Measurements from ENCODE around the gene ZNF468.
"Not testable (repeated sequence)": the region's sequence is repeated elsewhere in the genome, so short reads cannot be mapped to it uniquely, and the experiment has no call there.

Gene ZNF468

GRCh38 chr19:52871466-52871865 is 14.0 kb upstream of the ZNF468 start:
- H3K4me1 Mint-ChIP-seq, result no peaks in the 10 kb centered on the region
- peaks cover 3% of the 10 kb centered on the region for H3K9me3 Mint-ChIP-seq
- H3K4me3 Mint-ChIP-seq, result no peak overlapping the region
- no peak overlapping the region for H3K27ac Mint-ChIP-seq
- TF ChIP-seq CTCF (IDR thresholded peaks at IDR 0.05), result no peak
- H3K27me3 Mint-ChIP-seq (ENCODE audit: low read depth, poor library complexity), result peaks cover 6% of the 10 kb centered on the region
- H3K36me3 Mint-ChIP-seq (ENCODE audit: low read depth), result peaks cover 15% of the 10 kb centered on the region
- DNase-seq, result no peak

- H3K36me3 Mint-ChIP-seq (ENCODE audit: low read depth), result peaks cover 11% of the 10 kb centered on the region
- not testable (repeated sequence) for DNase-seq; H3K4me1 Mint-ChIP-seq; H3K4me3 Mint-ChIP-seq; H3K27me3 Mint-ChIP-seq (ENCODE audit: low read depth, poor library complexity); H3K27ac Mint-ChIP-seq; H3K9me3 Mint-ChIP-seq
These were observed 10.6 kb upstream of the ZNF468 start for GRCh38 chr19:52868031-52868430.

- Mint-ChIP-seq H3K27me3 (ENCODE audit: low read depth, poor library complexity) (peaks cover 10% of the 10 kb centered on the region), H3K4me1 (peaks cover 30% of the 10 kb centered on the region), H3K4me3 (peak overlapping the region; percentile 90), H3K36me3 (ENCODE audit: low read depth) (peaks cover 30% of the 10 kb centered on the region)
- H3K9me3 Mint-ChIP-seq, H3K27ac Mint-ChIP-seq: not testable (repeated sequence)
- peak; percentile 14 for DNase-seq
These were observed 660 bp downstream of the ZNF468 start for GRCh38 chr19:52856540-52857377.

GRCh38 chr19:52847352-52847751 is 10.1 kb downstream of the ZNF468 start:
- H3K36me3 Mint-ChIP-seq (ENCODE audit: low read depth), result peaks cover 94% of the 10 kb centered on the region
- not testable (repeated sequence) for H3K27me3 Mint-ChIP-seq (ENCODE audit: low read depth, poor library complexity); H3K4me3 Mint-ChIP-seq; H3K27ac Mint-ChIP-seq; DNase-seq; H3K4me1 Mint-ChIP-seq
- H3K9me3 Mint-ChIP-seq, result peaks cover 30% of the 10 kb centered on the region

GRCh38 chr19:52840825-52841465 is 16.5 kb downstream of the ZNF468 start:
- not testable (repeated sequence) for DNase-seq; H3K27me3 Mint-ChIP-seq (ENCODE audit: low read depth, poor library complexity); H3K4me3 Mint-ChIP-seq; H3K4me1 Mint-ChIP-seq; H3K27ac Mint-ChIP-seq
- peaks cover 91% of the 10 kb centered on the region for H3K9me3 Mint-ChIP-seq
- peaks cover 100% of the 10 kb centered on the region for H3K36me3 Mint-ChIP-seq (ENCODE audit: low read depth)

- not testable (repeated sequence) for DNase-seq; H3K27me3 Mint-ChIP-seq (ENCODE audit: low read depth, poor library complexity); H3K4me3 Mint-ChIP-seq; H3K4me1 Mint-ChIP-seq
- Mint-ChIP-seq H3K36me3 (ENCODE audit: low read depth) (peaks cover 42% of the 10 kb centered on the region), H3K27ac (peak overlapping the region; percentile 45), H3K9me3 (peaks cover 58% of the 10 kb centered on the region)
These were observed 23.1 kb downstream of the ZNF468 start for GRCh38 chr19:52834289-52834688.

- DNase-seq; H3K4me1 Mint-ChIP-seq; H3K4me3 Mint-ChIP-seq; H3K27me3 Mint-ChIP-seq (ENCODE audit: low read depth, poor library complexity); H3K27ac Mint-ChIP-seq: not testable (repeated sequence)
- Mint-ChIP-seq H3K36me3 (ENCODE audit: low read depth) (peaks cover 35% of the 10 kb centered on the region), H3K9me3 (peaks cover 50% of the 10 kb centered on the region)
These were observed 23.9 kb downstream of the ZNF468 start for GRCh38 chr19:52833541-52833940.

GRCh38 chr19:52829866-52830265 is 27.6 kb downstream of the ZNF468 start:
- DNase-seq; H3K4me3 Mint-ChIP-seq; H3K27me3 Mint-ChIP-seq (ENCODE audit: low read depth, poor library complexity); H3K36me3 Mint-ChIP-seq (ENCODE audit: low read depth); H3K27ac Mint-ChIP-seq; H3K4me1 Mint-ChIP-seq: not testable (repeated sequence)
- peaks cover 30% of the 10 kb centered on the region for H3K9me3 Mint-ChIP-seq

GRCh38 chr19:52825765-52826164 is 31.7 kb downstream of the ZNF468 start:
- peaks cover 3% of the 10 kb centered on the region for H3K4me1 Mint-ChIP-seq
- H3K36me3 Mint-ChIP-seq (ENCODE audit: low read depth), result peaks cover under 1% of the 10 kb centered on the region
- DNase-seq, result no peak
- no peak for TF ChIP-seq CTCF (IDR thresholded peaks at IDR 0.05)
- H3K9me3 Mint-ChIP-seq, result peaks cover 31% of the 10 kb centered on the region
- H3K27ac Mint-ChIP-seq, result no peak overlapping the region
- H3K4me3 Mint-ChIP-seq, result no peak overlapping the region
- H3K27me3 Mint-ChIP-seq (ENCODE audit: low read depth, poor library complexity), result peaks cover 9% of the 10 kb centered on the region
